CD14-positive monocyte (primary cell): ENCODE results near the gene ME3. TPM values are rescaled to one million over a fixed set of nuclear protein-coding genes. Genes with fewer than 3 reads are reported as not detected.
"Not testable (repeated sequence)": the region's sequence is repeated elsewhere in the genome, so short reads cannot be mapped to it uniquely, and the experiment has no call there.

Experiments
- DNase-seq, 3 donors: peaks; one replicate each; pipeline ENCODE4 v3.0.0-alpha.2; 2011 to 2022
- H2AFZ ChIP-seq: 2 replicates; pipeline ENCODE4 v1.6.0; 2012; ENCODE audit warnings: mild to moderate bottlenecking, low read depth, low read length, inconsistent platforms; ENCODE audit not compliant: insufficient read depth, poor library complexity, severe bottlenecking
- H3K27ac ChIP-seq, 2 donors: 1 replicate in 1 of 2; 2 replicates in 1 of 2; pipeline ENCODE4 v1.5.1; 2012 to 2013; ENCODE audit warnings: low read length in 2 of 2, control low read depth in 1 of 2, inconsistent platforms in 1 of 2, low read depth in 1 of 2, mild to moderate bottlenecking in 1 of 2
- H3K27me3 ChIP-seq, 2 donors: one replicate each; pipeline versions ENCODE4 v1.6.0 to v1.6.1; 2011 to 2013; ENCODE audit warnings: low read length in 2 of 2; ENCODE audit not compliant: control insufficient read depth in 2 of 2, insufficient read depth in 2 of 2
- H3K36me3 ChIP-seq, 2 donors: replicated peaks in 1 of 2; 1 replicate in 1 of 2; 2 replicates in 1 of 2; pipeline versions ENCODE4 v1.5.1 to v1.6.1; 2012 to 2013; ENCODE audit warnings: low read length in 2 of 2, control low read depth in 1 of 2, inconsistent platforms in 1 of 2, mild to moderate bottlenecking in 1 of 2; ENCODE audit not compliant: insufficient read depth in 2 of 2, control insufficient read depth in 1 of 2
- H3K4me1 ChIP-seq, 2 donors: 1 replicate in 1 of 2; 2 replicates in 1 of 2; pipeline versions ENCODE4 v1.5.1 to v1.6.1; 2012 to 2013; ENCODE audit warnings: low read length in 2 of 2, control low read depth in 1 of 2, inconsistent platforms in 1 of 2, mild to moderate bottlenecking in 1 of 2, moderate library complexity in 1 of 2; ENCODE audit not compliant: insufficient read depth in 2 of 2, control insufficient read depth in 1 of 2
- H3K4me2 ChIP-seq: replicated peaks from 2 replicates; pipeline ENCODE3; 2012; ENCODE audit warnings: low read length, moderate library complexity, mild to moderate bottlenecking; ENCODE audit not compliant: poor library complexity, severe bottlenecking; ENCODE audit errors: extremely low read depth
- H3K4me3 ChIP-seq, 3 experiments: fragments of 200-600 bp in 1 of 3; sonication (generic) in 1 of 3; replicated peaks in 1 of 3; 1 replicate in 2 of 3; 2 replicates in 1 of 3; pipeline ENCODE4 v1.5.1; 2011 to 2013; ENCODE audit warnings: low read length in 3 of 3, mild to moderate bottlenecking in 3 of 3, control low read depth in 2 of 3, low read depth in 2 of 3, inconsistent platforms in 1 of 3, moderate library complexity in 1 of 3
- H3K79me2 ChIP-seq: 2 replicates; pipeline ENCODE4 v1.6.0; 2012; ENCODE audit warnings: mild to moderate bottlenecking, control low read depth, inconsistent platforms, low read length, moderate library complexity; ENCODE audit not compliant: insufficient read depth
- H3K9ac ChIP-seq: 2 replicates; pipeline ENCODE4 v1.6.0; 2017; ENCODE audit warnings: low read length, mild to moderate bottlenecking; ENCODE audit not compliant: insufficient read depth, poor library complexity, severe bottlenecking
- H3K9me3 ChIP-seq, 2 donors: replicated peaks in 1 of 2; 1 replicate in 1 of 2; 2 replicates in 1 of 2; pipeline versions ENCODE4 v1.5.1 to v1.6.1; 2012 to 2013; ENCODE audit warnings: low read length in 2 of 2, control low read depth in 1 of 2; ENCODE audit not compliant: control insufficient read depth in 1 of 2, insufficient read depth in 1 of 2
- H4K20me1 ChIP-seq: 2 replicates; pipeline ENCODE4 v1.6.0; 2012; ENCODE audit warnings: mild to moderate bottlenecking, low read length, control low read depth, moderate library complexity; ENCODE audit not compliant: insufficient read depth
- H3K27ac Mint-ChIP-seq, 7 donors: one replicate each; pipeline ENCODE4 v1.8.0; 2020; ENCODE audit warnings: mild to moderate bottlenecking in 7 of 7, mixed read lengths in 7 of 7, moderate library complexity in 6 of 7, inconsistent platforms in 2 of 7
- H3K27me3 Mint-ChIP-seq, 3 donors: one replicate each; pipeline ENCODE4 v1.8.0; 2021 to 2022; ENCODE audit warnings: low read depth in 3 of 3, mild to moderate bottlenecking in 3 of 3, mixed read lengths in 3 of 3, moderate library complexity in 3 of 3, inconsistent platforms in 1 of 3
- H3K36me3 Mint-ChIP-seq, 2 donors: one replicate each; pipeline ENCODE4 v1.8.0; 2020; ENCODE audit warnings: mixed read lengths in 2 of 2, inconsistent platforms in 1 of 2, mild to moderate bottlenecking in 1 of 2
- H3K4me1 Mint-ChIP-seq: one replicate; pipeline ENCODE4 v1.8.0; 2020; ENCODE audit warnings: mild to moderate bottlenecking, mixed read lengths
- H3K4me3 Mint-ChIP-seq, 2 donors: one replicate each; pipeline ENCODE4 v1.8.0; 2020; ENCODE audit warnings: mild to moderate bottlenecking in 2 of 2, mixed read lengths in 2 of 2, moderate library complexity in 1 of 2
- H3K9me3 Mint-ChIP-seq, 7 donors: one replicate each; pipeline ENCODE4 v1.8.0; 2020 to 2022; ENCODE audit warnings: mixed read lengths in 7 of 7, mild to moderate bottlenecking in 6 of 7, moderate library complexity in 6 of 7, inconsistent platforms in 2 of 7
- WGBS: methylation state at CpG from one replicate; pipeline ENCODE4 v1.1.5; 2013; ENCODE audit warnings: missing lambda C conversion rate; ENCODE audit not compliant: insufficient coverage; 5-methylcytosine and 5-hydroxymethylcytosine counted together
- intact Hi-C, 2 donors: fragments of 100-400 bp; cut with micrococcal nuclease; formaldehyde crosslinking; loops; one replicate each; pipeline versions ENCODE4 v1.15.0 to v1.15.1; 2023
- polyA plus RNA-seq, 3 donors: library from polyadenylated mRNA; depleted of rRNA in 1 of 3; unstranded in 2 of 3; stranded (reverse) in 1 of 3; fragments of 300-500 nt in 2 of 3; fragments of >200 nt in 1 of 3; fragmentation: Illumina TruSeq in 2 of 3; gene quantifications; 1 replicate in 2 of 3; 2 replicates in 1 of 3; pipeline ENCODE4 v1.2.3, GENCODE V29; 2012 to 2021
- TF ChIP-seq, protein P1 (sequence below): fragments of 200-600 bp; IDR thresholded peaks from one replicate; pipeline ENCODE4 v1.8.0; 2022; ENCODE audit warnings: antibody characterized with exemption, mild to moderate bottlenecking

ME3 gene
- polyA plus RNA-seq, 3 donors = 0.31 to 3.0 (median 0.42) TPM

GRCh38 chr11:86660088-86660487 lies 12.3 kb downstream of the ME3 start:
- Mint-ChIP-seq H3K4me1 (no peaks in the 10 kb centered on the region), H3K4me3 (no peak overlapping the region), H3K9me3 (peaks cover 0 to 3% (median 0%) of the 10 kb centered on the region in 7 donors), H3K27ac (peak overlapping the region in 1 of 7 donors; percentile 28), H3K36me3 (no peaks in the 10 kb centered on the region), H3K27me3 (no peaks in the 10 kb centered on the region)
- DNase-seq = no peak
- Histone ChIP-seq H3K36me3 (no peaks in the 10 kb centered on the region), H2AFZ (no peak overlapping the region), H3K27ac (no peak overlapping the region), H3K27me3 (no peaks in the 10 kb centered on the region), H3K4me1 (no peaks in the 10 kb centered on the region), H3K79me2 (no peaks in the 10 kb centered on the region), H4K20me1 (no peaks in the 10 kb centered on the region), H3K4me3 (no peak overlapping the region), H3K9ac (no peak overlapping the region), H3K4me2 (no peak overlapping the region), H3K9me3 (no peaks in the 10 kb centered on the region)
- 100% methylated on average over 1 of the region's 2 CpGs for WGBS
- intact Hi-C loops = no loop called here
- TF ChIP-seq, protein P1, sequence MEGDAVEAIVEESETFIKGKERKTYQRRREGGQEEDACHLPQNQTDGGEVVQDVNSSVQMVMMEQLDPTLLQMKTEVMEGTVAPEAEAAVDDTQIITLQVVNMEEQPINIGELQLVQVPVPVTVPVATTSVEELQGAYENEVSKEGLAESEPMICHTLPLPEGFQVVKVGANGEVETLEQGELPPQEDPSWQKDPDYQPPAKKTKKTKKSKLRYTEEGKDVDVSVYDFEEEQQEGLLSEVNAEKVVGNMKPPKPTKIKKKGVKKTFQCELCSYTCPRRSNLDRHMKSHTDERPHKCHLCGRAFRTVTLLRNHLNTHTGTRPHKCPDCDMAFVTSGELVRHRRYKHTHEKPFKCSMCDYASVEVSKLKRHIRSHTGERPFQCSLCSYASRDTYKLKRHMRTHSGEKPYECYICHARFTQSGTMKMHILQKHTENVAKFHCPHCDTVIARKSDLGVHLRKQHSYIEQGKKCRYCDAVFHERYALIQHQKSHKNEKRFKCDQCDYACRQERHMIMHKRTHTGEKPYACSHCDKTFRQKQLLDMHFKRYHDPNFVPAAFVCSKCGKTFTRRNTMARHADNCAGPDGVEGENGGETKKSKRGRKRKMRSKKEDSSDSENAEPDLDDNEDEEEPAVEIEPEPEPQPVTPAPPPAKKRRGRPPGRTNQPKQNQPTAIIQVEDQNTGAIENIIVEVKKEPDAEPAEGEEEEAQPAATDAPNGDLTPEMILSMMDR = no peak

- H4K20me1 ChIP-seq = no peaks in the 10 kb centered on the region
- intact Hi-C loops = no loop called here
- H3K4me3 ChIP-seq = no peak overlapping the region
- no peaks in the 10 kb centered on the region for H3K4me1 ChIP-seq
- H3K9me3 ChIP-seq = no peaks in the 10 kb centered on the region
- H3K4me1 Mint-ChIP-seq = no peaks in the 10 kb centered on the region
- no peak overlapping the region for H3K27ac ChIP-seq
- no peak for DNase-seq
- no peaks in the 10 kb centered on the region for H3K79me2 ChIP-seq
- no peaks in the 10 kb centered on the region for H3K36me3 ChIP-seq
- H3K27me3 ChIP-seq = no peaks in the 10 kb centered on the region
- H3K27ac Mint-ChIP-seq = no peak overlapping the region
- H2AFZ ChIP-seq = no peak overlapping the region
- TF ChIP-seq, protein P1 = no peak
- no peak overlapping the region for H3K9ac ChIP-seq
- no peak overlapping the region for H3K4me3 Mint-ChIP-seq
- no peaks in the 10 kb centered on the region for H3K27me3 Mint-ChIP-seq
- H3K36me3 Mint-ChIP-seq = no peaks in the 10 kb centered on the region
- peaks cover 0 to 6% (median 0%) of the 10 kb centered on the region in 7 donors for H3K9me3 Mint-ChIP-seq
- no peak overlapping the region for H3K4me2 ChIP-seq
- WGBS = 100% methylated on average over 1 of the region's 1 CpG
Measured at GRCh38 chr11:86658534-86658933, 13.9 kb downstream of the ME3 start.

DNA sequence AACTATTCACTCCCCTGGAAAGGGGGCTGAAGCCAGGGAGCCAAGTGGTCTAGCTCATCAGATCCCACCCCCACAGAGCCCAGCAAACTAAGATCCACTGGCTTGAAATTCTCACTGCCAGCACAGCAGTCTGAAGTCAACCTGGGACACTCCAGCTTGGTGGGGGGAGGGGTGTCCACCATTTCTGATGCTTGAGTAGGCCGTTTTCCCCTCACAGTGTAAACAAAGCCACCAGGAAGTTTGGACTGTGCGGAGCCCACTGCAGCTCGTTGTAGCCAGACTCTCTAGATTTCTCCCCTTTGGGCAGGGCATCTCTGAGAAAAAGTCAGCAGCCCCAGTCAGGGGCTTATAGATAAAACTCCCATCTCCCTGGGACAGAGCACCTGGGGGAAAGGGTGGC lies 27.2 kb downstream of the ME3 start:
- H3K4me3 Mint-ChIP-seq, DNase-seq, H3K27me3 Mint-ChIP-seq, H3K27ac Mint-ChIP-seq, H3K79me2 ChIP-seq, H3K36me3 ChIP-seq, H3K9me3 ChIP-seq, H3K27me3 ChIP-seq, intact Hi-C loops, H3K9ac ChIP-seq, H3K4me1 ChIP-seq, H3K4me2 ChIP-seq, H3K4me3 ChIP-seq, H3K36me3 Mint-ChIP-seq, H3K27ac ChIP-seq, H4K20me1 ChIP-seq, H3K4me1 Mint-ChIP-seq, H2AFZ ChIP-seq: not testable (repeated sequence)
- peaks cover 2 to 19% (median 7%) of the 10 kb centered on the region in 7 donors for H3K9me3 Mint-ChIP-seq
- 90% methylated on average over 2 of the region's 3 CpGs for WGBS
